CD14-positive monocyte (primary cell): Measurements from ENCODE around the gene HOXC9. TPM values are rescaled to one million over a fixed set of nuclear protein-coding genes. Genes with fewer than 3 reads are reported as not detected.
A peak's percentile ranks its signal among the peaks of the same experiment; 100 is the strongest.

ENCODE experiments used
- DNase-seq, 3 donors: peaks; one replicate each; pipeline ENCODE4 v3.0.0-alpha.2; 2011 to 2022
- H2AFZ ChIP-seq: 2 replicates; pipeline ENCODE4 v1.6.0; 2012; ENCODE audit warnings: mild to moderate bottlenecking, low read depth, low read length, inconsistent platforms; ENCODE audit not compliant: insufficient read depth, poor library complexity, severe bottlenecking
- H3K27ac ChIP-seq, 2 donors: 1 replicate in 1 of 2; 2 replicates in 1 of 2; pipeline ENCODE4 v1.5.1; 2012 to 2013; ENCODE audit warnings: low read length in 2 of 2, control low read depth in 1 of 2, inconsistent platforms in 1 of 2, low read depth in 1 of 2, mild to moderate bottlenecking in 1 of 2
- H3K27me3 ChIP-seq, 2 donors: one replicate each; pipeline versions ENCODE4 v1.6.0 to v1.6.1; 2011 to 2013; ENCODE audit warnings: low read length in 2 of 2; ENCODE audit not compliant: control insufficient read depth in 2 of 2, insufficient read depth in 2 of 2
- H3K36me3 ChIP-seq, 2 donors: replicated peaks in 1 of 2; 1 replicate in 1 of 2; 2 replicates in 1 of 2; pipeline versions ENCODE4 v1.5.1 to v1.6.1; 2012 to 2013; ENCODE audit warnings: low read length in 2 of 2, control low read depth in 1 of 2, inconsistent platforms in 1 of 2, mild to moderate bottlenecking in 1 of 2; ENCODE audit not compliant: insufficient read depth in 2 of 2, control insufficient read depth in 1 of 2
- H3K4me1 ChIP-seq, 2 donors: 1 replicate in 1 of 2; 2 replicates in 1 of 2; pipeline versions ENCODE4 v1.5.1 to v1.6.1; 2012 to 2013; ENCODE audit warnings: low read length in 2 of 2, control low read depth in 1 of 2, inconsistent platforms in 1 of 2, mild to moderate bottlenecking in 1 of 2, moderate library complexity in 1 of 2; ENCODE audit not compliant: insufficient read depth in 2 of 2, control insufficient read depth in 1 of 2
- H3K4me2 ChIP-seq: replicated peaks from 2 replicates; pipeline ENCODE3; 2012; ENCODE audit warnings: low read length, moderate library complexity, mild to moderate bottlenecking; ENCODE audit not compliant: poor library complexity, severe bottlenecking; ENCODE audit errors: extremely low read depth
- H3K4me3 ChIP-seq, 3 experiments: fragments of 200-600 bp in 1 of 3; sonication (generic) in 1 of 3; replicated peaks in 1 of 3; 1 replicate in 2 of 3; 2 replicates in 1 of 3; pipeline ENCODE4 v1.5.1; 2011 to 2013; ENCODE audit warnings: low read length in 3 of 3, mild to moderate bottlenecking in 3 of 3, control low read depth in 2 of 3, low read depth in 2 of 3, inconsistent platforms in 1 of 3, moderate library complexity in 1 of 3
- H3K79me2 ChIP-seq: 2 replicates; pipeline ENCODE4 v1.6.0; 2012; ENCODE audit warnings: mild to moderate bottlenecking, control low read depth, inconsistent platforms, low read length, moderate library complexity; ENCODE audit not compliant: insufficient read depth
- H3K9ac ChIP-seq: 2 replicates; pipeline ENCODE4 v1.6.0; 2017; ENCODE audit warnings: low read length, mild to moderate bottlenecking; ENCODE audit not compliant: insufficient read depth, poor library complexity, severe bottlenecking
- H3K9me3 ChIP-seq, 2 donors: replicated peaks in 1 of 2; 1 replicate in 1 of 2; 2 replicates in 1 of 2; pipeline versions ENCODE4 v1.5.1 to v1.6.1; 2012 to 2013; ENCODE audit warnings: low read length in 2 of 2, control low read depth in 1 of 2; ENCODE audit not compliant: control insufficient read depth in 1 of 2, insufficient read depth in 1 of 2
- H4K20me1 ChIP-seq: 2 replicates; pipeline ENCODE4 v1.6.0; 2012; ENCODE audit warnings: mild to moderate bottlenecking, low read length, control low read depth, moderate library complexity; ENCODE audit not compliant: insufficient read depth
- H3K27ac Mint-ChIP-seq, 7 donors: one replicate each; pipeline ENCODE4 v1.8.0; 2020; ENCODE audit warnings: mild to moderate bottlenecking in 7 of 7, mixed read lengths in 7 of 7, moderate library complexity in 6 of 7, inconsistent platforms in 2 of 7
- H3K27me3 Mint-ChIP-seq, 3 donors: one replicate each; pipeline ENCODE4 v1.8.0; 2021 to 2022; ENCODE audit warnings: low read depth in 3 of 3, mild to moderate bottlenecking in 3 of 3, mixed read lengths in 3 of 3, moderate library complexity in 3 of 3, inconsistent platforms in 1 of 3
- H3K36me3 Mint-ChIP-seq, 2 donors: one replicate each; pipeline ENCODE4 v1.8.0; 2020; ENCODE audit warnings: mixed read lengths in 2 of 2, inconsistent platforms in 1 of 2, mild to moderate bottlenecking in 1 of 2
- H3K4me1 Mint-ChIP-seq: one replicate; pipeline ENCODE4 v1.8.0; 2020; ENCODE audit warnings: mild to moderate bottlenecking, mixed read lengths
- H3K4me3 Mint-ChIP-seq, 2 donors: one replicate each; pipeline ENCODE4 v1.8.0; 2020; ENCODE audit warnings: mild to moderate bottlenecking in 2 of 2, mixed read lengths in 2 of 2, moderate library complexity in 1 of 2
- H3K9me3 Mint-ChIP-seq, 7 donors: one replicate each; pipeline ENCODE4 v1.8.0; 2020 to 2022; ENCODE audit warnings: mixed read lengths in 7 of 7, mild to moderate bottlenecking in 6 of 7, moderate library complexity in 6 of 7, inconsistent platforms in 2 of 7
- WGBS: methylation state at CpG from one replicate; pipeline ENCODE4 v1.1.5; 2013; ENCODE audit warnings: missing lambda C conversion rate; ENCODE audit not compliant: insufficient coverage; 5-methylcytosine and 5-hydroxymethylcytosine counted together
- intact Hi-C, 2 donors: fragments of 100-400 bp; cut with micrococcal nuclease; formaldehyde crosslinking; loops; one replicate each; pipeline versions ENCODE4 v1.15.0 to v1.15.1; 2023
- polyA plus RNA-seq, 3 donors: library from polyadenylated mRNA; depleted of rRNA in 1 of 3; unstranded in 2 of 3; stranded (reverse) in 1 of 3; fragments of 300-500 nt in 2 of 3; fragments of >200 nt in 1 of 3; fragmentation: Illumina TruSeq in 2 of 3; gene quantifications; 1 replicate in 2 of 3; 2 replicates in 1 of 3; pipeline ENCODE4 v1.2.3, GENCODE V29; 2012 to 2021
- TF ChIP-seq, protein P1 (sequence below): fragments of 200-600 bp; IDR thresholded peaks from one replicate; pipeline ENCODE4 v1.8.0; 2022; ENCODE audit warnings: antibody characterized with exemption, mild to moderate bottlenecking

HOXC9 gene
- polyA plus RNA-seq, 3 donors = not detected

DNA sequence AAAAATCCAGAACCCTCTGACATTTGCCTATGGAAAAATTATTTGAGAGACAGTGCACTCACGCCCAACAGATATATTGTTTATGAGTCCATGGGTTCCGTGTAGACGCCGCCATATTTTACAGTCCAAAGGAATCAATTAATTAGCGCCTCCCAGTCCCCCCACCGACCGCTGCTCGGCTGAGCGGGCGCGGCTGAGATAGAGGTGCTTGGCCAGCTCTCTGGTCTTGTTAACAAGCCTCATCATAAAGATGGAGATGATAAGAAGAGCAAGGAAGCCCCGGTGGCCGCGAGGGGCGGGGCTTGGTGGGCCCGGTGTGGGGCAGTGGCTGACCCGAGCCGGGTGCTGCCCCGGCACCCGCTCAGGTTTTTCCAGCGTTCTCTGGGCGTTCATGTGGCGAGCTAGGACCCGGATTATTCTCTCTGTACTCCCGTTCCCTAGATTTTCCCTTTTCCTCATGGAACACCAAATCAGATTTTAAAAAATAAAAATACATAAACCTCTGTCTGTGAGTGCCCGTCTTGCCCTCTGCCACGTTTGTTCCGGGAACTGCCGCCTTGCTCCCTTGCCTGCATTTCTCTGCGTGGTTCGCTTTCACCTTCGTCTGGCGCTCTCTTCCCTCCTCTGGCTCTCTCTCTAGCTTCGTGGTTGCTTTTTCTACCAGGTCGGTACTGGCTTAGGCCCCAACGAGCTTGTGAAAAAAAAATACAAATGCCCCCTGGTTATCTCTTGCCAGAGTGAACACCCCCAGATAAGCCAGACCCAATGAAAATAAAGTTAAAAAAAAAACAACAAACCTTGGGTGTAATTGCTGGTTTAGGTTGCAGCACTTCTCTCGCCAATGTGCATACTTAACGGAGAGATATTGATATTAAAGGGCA lies 36.3 kb upstream of the HOXC9 start:
- no peaks in the 10 kb centered on the region for H3K4me1 ChIP-seq
- H3K4me2 ChIP-seq = no peak overlapping the region
- intact Hi-C loops = no loop called here
- no peaks in the 10 kb centered on the region for H3K36me3 ChIP-seq
- Mint-ChIP-seq H3K27ac (no peak overlapping the region), H3K36me3 (peaks cover 4 to 27% of the 10 kb centered on the region in 2 donors), H3K4me3 (peak overlapping the region in 1 of 2 donors; percentile 82), H3K4me1 (peaks cover 38% of the 10 kb centered on the region), H3K9me3 (peaks cover 5 to 71% (median 35%) of the 10 kb centered on the region in 7 donors), H3K27me3 (peaks cover 96 to 99% (median 96%) of the 10 kb centered on the region in 3 donors)
- H2AFZ ChIP-seq = no peak overlapping the region
- H3K27me3 ChIP-seq = peaks cover 96 to 100% of the 10 kb centered on the region in 2 donors
- H3K27ac ChIP-seq = no peak overlapping the region
- TF ChIP-seq, protein P1, sequence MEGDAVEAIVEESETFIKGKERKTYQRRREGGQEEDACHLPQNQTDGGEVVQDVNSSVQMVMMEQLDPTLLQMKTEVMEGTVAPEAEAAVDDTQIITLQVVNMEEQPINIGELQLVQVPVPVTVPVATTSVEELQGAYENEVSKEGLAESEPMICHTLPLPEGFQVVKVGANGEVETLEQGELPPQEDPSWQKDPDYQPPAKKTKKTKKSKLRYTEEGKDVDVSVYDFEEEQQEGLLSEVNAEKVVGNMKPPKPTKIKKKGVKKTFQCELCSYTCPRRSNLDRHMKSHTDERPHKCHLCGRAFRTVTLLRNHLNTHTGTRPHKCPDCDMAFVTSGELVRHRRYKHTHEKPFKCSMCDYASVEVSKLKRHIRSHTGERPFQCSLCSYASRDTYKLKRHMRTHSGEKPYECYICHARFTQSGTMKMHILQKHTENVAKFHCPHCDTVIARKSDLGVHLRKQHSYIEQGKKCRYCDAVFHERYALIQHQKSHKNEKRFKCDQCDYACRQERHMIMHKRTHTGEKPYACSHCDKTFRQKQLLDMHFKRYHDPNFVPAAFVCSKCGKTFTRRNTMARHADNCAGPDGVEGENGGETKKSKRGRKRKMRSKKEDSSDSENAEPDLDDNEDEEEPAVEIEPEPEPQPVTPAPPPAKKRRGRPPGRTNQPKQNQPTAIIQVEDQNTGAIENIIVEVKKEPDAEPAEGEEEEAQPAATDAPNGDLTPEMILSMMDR = no peak
- H3K9me3 ChIP-seq = peaks cover 11 to 89% of the 10 kb centered on the region in 2 donors
- no peaks in the 10 kb centered on the region for H3K79me2 ChIP-seq
- H3K9ac ChIP-seq = no peak overlapping the region
- DNase-seq = no peak
- H4K20me1 ChIP-seq = no peaks in the 10 kb centered on the region
- no peak overlapping the region for H3K4me3 ChIP-seq
- 5% methylated on average over 16 of the region's 38 CpGs for WGBS

DNA sequence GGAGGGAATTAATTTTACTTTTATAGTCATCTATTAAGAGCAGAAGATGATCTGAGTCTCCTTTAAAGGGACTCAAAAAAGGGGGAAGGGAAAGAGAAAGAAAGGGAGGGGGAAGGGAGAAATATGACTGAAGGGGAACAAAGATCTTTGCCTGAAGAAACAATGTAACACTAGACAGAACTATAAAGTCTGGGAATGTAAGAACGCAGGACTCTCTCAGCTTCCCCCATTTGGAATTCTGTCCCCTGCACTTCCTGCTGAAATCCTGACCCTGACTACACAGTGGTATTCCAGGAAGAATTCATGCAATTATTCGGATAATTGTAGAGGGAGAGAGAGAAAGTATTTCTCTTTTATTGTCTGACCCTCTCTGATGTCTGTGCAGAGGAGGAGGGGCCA lies 35.6 kb upstream of the HOXC9 start:
- Histone ChIP-seq H4K20me1 (no peaks in the 10 kb centered on the region), H3K27ac (no peak overlapping the region), H2AFZ (no peak overlapping the region), H3K4me1 (no peaks in the 10 kb centered on the region), H3K9me3 (peaks cover 11 to 91% of the 10 kb centered on the region in 2 donors), H3K9ac (no peak overlapping the region), H3K36me3 (no peaks in the 10 kb centered on the region), H3K4me3 (no peak overlapping the region), H3K27me3 (peaks cover 98 to 100% of the 10 kb centered on the region in 2 donors), H3K79me2 (no peaks in the 10 kb centered on the region), H3K4me2 (no peak overlapping the region)
- peak overlapping the region; percentile 8 to 82 for H3K4me3 Mint-ChIP-seq
- no CpG with 5 or more reads among the region's 2 CpGs for WGBS
- H3K27me3 Mint-ChIP-seq = peaks cover 98 to 99% (median 98%) of the 10 kb centered on the region in 3 donors
- H3K9me3 Mint-ChIP-seq = peaks cover 5 to 71% (median 35%) of the 10 kb centered on the region in 7 donors
- DNase-seq = no peak
- peaks cover 39% of the 10 kb centered on the region for H3K4me1 Mint-ChIP-seq
- TF ChIP-seq, protein P1 = no peak
- peaks cover 4 to 28% of the 10 kb centered on the region in 2 donors for H3K36me3 Mint-ChIP-seq
- H3K27ac Mint-ChIP-seq = no peak overlapping the region
- intact Hi-C loops = no loop called here
